Measurements from ENCODE around the gene FAXC.
A peak's percentile ranks its signal among the peaks of the same experiment; 100 is the strongest.
"Not testable (repeated sequence)": the region's sequence is repeated elsewhere in the genome, so short reads cannot be mapped to it uniquely, and the experiment has no call there.

FAXC gene

GRCh38 chr6:99338188-99338587 lies 11.3 kb downstream of the FAXC start:
- DNase-seq, result no peak

GRCh38 chr6:99335298-99335697 lies 14.2 kb downstream of the FAXC start:
- not testable (repeated sequence) for DNase-seq

GRCh38 chr6:99334526-99335127 lies 14.8 kb downstream of the FAXC start:
- DNase-seq, result peak; percentile 43

GRCh38 chr6:99333068-99333467 lies 16.4 kb downstream of the FAXC start:
- DNase-seq, result no peak

- no peak for DNase-seq
These were observed 17.9 kb downstream of the FAXC start for GRCh38 chr6:99331531-99331930.

DNA sequence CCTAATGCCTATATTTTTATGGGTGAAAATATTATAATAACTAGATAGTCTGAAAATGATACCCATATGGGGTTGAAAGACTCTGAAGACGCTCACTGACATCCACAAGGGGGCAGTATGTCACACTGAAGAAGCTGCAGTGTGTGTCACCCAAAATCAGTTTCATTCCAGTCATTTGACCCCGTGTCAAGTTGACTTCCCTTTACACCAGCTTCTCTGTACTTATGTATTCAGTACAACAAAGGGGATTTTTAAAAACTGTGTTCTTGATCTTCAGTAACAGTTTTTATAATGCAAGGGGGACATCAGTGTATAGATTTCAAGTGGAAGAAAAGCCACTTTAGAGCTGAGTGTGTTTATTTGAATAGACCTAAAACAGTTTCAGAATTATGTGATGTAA lies 19.3 kb downstream of the FAXC start:
- peak; percentile 87 for DNase-seq

GRCh38 chr6:99324996-99325395 lies 24.5 kb downstream of the FAXC start:
- DNase-seq, result no peak

DNA sequence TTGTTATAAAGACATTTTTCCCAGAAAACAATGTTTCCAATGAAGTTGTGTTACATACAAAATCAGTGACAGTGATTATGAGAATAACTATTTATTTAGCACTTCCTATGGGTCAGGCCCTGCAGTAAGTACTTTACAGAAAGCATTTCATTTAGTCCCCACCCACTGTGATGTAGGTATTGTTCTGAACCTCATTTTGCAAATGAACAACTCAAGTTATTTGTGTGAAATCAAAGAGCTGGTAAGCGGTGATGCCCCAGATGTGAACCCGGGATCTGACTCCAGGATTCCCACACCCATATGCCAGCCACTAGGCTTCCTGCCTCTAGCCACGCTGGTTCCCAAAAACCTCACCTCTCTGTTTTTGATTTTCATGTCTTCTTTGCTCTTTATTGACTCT lies 30.9 kb downstream of the FAXC start:
- no peak for DNase-seq

- no peak for DNase-seq
These were observed 37.1 kb downstream of the FAXC start for GRCh38 chr6:99312354-99312753.

GRCh38 chr6:99310553-99310952 lies 38.9 kb downstream of the FAXC start:
- no peak for DNase-seq

- no peak for DNase-seq
These were observed 39.9 kb downstream of the FAXC start for GRCh38 chr6:99309557-99309956.

GRCh38 chr6:99308788-99309187 lies 40.7 kb downstream of the FAXC start:
- DNase-seq, result no peak

DNA sequence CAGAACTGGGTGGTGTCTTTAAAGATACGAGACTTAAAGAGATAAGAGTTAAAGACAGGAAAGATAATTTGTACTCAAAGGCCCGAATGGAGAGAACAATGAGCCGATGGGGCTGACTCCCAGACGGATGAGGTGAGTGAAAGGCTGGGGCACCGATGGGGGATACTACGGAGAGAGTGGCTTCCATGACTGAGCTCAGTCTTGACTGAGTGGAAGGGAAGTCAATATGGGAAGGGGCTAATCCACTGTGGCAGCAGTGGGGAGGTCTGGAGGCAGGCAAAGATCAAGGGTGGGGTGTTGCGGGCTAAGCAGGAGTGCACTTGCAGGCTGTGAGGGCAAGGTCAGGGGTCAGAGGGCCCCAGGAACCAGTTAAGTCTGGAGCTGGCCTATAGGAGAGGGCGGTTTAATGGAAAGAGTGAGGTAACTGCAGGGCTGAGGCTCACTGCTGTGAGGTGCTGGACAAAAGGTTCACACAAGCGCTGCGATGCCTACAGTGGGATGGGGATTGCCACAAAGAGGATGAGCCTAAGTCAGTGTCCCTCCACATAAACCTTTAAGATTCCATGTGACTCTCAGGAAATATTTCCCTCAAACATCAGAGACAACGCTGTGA lies 42.1 kb downstream of the FAXC start:
- DNase-seq, result no peak

DNA sequence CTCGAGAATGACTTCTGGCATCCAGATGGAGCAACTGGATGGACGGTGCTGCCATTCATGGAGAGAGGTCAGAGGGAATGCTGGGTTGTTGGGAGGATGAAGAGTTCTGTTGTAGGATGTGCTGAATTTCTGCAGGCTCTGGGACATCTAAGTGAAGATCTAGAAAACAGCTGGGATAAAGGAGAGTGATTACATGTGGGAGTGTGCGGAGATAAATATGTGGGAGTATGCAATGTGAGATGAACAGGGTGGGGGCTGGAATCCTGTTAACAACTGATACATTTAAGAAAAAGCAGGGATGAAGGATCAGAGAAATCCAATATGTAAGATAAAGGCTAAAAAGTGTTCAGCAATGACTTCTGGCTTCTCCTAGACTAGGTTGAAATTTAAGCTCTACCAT lies 43.1 kb downstream of the FAXC start:
- no peak for DNase-seq

GRCh38 chr6:99305021-99305554 lies 44.4 kb downstream of the FAXC start:
- no peak for DNase-seq

DNA sequence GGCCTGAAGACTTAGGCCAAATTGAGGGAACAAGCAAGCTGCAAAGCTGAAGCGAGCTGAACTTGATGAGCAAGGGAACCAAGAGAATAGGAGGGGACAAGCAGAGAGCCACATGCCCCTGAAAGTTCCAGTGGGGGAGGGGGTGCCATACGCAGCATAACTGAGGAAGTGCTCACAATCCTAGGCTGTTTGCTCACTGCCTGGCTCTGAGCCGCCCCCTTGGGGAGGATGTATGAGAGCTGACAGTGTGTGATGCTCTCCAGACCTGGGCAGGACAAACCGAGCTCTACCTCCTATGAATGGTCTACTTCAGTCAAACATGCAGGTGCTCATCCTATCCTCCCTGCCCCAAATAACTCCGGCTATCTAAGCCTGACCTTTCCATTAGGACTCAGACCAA lies 52.1 kb downstream of the FAXC start:
- no peak for DNase-seq

DNA sequence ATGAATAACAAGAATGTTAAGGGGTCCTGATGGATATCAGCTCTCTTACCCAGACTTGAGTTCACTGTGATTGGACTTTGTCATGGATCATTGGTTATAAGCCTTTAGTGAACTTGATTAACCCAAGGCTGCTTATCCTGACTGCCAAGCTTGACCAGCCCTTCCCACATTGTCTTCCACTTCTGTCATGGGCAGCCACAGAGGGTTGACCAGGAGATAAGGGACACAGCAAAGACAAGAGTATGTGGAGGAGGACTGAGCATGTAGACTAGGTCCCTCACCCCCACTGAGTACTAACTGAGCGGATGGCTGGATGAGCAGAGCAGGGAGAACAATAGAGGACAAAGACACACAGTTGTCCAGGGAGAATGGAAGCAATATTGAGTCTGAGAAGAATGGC lies 52.5 kb downstream of the FAXC start:
- no peak for DNase-seq

DNA sequence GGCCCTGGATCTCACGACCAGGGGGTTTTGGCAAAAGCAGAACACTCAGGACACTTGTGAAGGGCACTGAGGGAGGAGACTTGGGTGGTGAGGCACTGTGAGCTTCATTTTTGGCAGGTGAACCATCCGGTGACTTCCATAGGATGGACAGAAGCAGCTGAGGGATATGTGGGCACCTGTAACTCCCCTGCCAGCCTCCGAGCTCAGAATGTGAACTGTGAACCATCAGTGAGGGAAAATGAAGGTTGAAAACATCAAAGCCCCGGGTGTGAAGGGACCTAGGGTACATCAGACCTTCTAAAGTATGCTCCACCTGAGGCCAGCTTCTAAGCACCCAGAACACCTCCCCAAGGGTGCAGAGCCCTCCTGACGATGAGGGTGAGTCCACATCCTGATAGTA lies 53.2 kb downstream of the FAXC start:
- DNase-seq, result no peak

GRCh38 chr6:99295276-99295675 lies 54.2 kb downstream of the FAXC start:
- no peak for DNase-seq

- DNase-seq, result no peak
These were observed 54.7 kb downstream of the FAXC start for GRCh38 chr6:99294786-99295185.

DNA sequence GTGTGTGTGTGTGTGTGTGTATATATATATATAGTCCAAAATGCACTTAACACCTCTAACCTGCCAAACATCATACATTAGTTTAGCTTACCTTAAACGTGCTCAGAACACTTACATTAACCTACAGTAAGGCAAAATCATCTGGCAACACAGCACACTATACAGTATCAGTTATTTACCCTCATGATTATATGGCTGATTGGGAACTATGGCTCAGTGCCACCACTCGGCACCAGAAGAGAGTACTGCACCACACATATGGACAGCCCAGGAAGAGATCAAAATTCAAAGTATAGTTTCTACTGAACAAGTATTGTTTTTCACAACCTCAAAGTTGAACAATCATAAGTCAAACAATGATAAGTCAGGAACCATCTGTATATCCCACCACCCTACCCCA lies 59.8 kb downstream of the FAXC start:
- no peak for DNase-seq

DNA sequence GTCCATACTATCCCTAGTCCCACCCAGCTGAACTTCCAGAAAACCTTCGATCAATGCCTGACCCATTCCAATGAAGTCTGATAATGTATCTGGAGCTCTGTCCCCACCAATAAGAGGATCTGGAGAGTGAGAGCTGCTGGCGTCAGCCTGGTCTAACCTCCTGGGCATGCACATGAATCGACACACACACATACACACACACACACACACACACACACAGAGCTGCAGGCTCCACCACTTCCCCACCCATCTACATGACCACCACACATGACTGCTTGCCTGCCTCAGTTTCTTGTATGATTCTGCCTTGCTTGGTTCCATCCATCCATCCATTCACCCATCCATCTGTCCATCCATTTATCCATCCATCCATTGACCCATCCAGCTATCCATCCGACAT lies 60.8 kb downstream of the FAXC start:
- no peak for DNase-seq

- DNase-seq, result no peak
These were observed 62.0 kb downstream of the FAXC start for GRCh38 chr6:99287523-99287922.

- no peak for DNase-seq
These were observed 63.6 kb downstream of the FAXC start for GRCh38 chr6:99285881-99286280.

DNA sequence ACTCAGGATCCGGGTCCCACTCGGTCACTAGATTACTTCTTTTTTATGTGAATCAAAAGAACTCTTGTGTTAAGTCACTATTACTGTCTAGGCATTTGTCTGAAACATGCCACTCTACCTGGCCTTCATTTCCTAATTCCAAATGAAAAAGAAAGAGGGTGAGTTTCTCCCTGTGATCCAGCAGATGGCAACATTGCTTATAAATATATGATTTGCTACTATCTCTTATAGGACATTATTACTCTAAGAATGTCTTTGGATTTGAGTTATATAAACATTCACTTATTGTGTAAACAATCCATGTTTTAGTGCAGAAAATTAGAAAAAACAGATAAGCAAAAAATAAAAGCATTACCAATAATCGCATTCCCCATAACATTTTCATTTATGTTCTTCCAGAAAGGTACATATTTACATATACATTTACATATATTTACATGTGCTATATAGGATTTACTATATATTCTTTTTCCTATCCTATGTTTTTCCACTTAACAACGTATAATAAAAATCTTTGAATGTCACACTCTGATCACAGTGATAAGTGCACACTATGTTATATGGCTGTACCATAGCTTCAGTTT lies 66.9 kb downstream of the FAXC start:
- DNase-seq, result no peak
